K562 (cell line): ENCODE data around the gene MED22. TPM values are rescaled to one million over a fixed set of nuclear protein-coding genes. Genes with fewer than 3 reads are reported as not detected.

Experiments
- AFF4 ChIP-seq: sonication (generic); formaldehyde crosslinking; IDR thresholded peaks from 2 replicates; pipeline ENCODE4 v1.8.0; 2023; ENCODE audit warnings: mild to moderate bottlenecking, missing genetic modification reagents
- CBX2 ChIP-seq: fragments of 200-600 bp; sonication (generic); IDR thresholded peaks from one replicate; pipeline ENCODE4 v1.6.1; 2012; ENCODE audit warnings: mild to moderate bottlenecking, low read length, inconsistent platforms; ENCODE audit not compliant: insufficient read depth, poor library complexity, severe bottlenecking
- CGGBP1 ChIP-seq: fragments of 250-450 bp; sonication (Bioruptor Pico); IDR thresholded peaks from 2 replicates; pipeline ENCODE4 v1.9.0; 2021; ENCODE audit warnings: mild to moderate bottlenecking
- CHD4 ChIP-seq: fragments of 200-600 bp; sonication (generic); IDR thresholded peaks from 3 replicates; pipeline ENCODE4 v1.6.1; 2012; ENCODE audit warnings: low read depth, mild to moderate bottlenecking, mixed read lengths, low read length, inconsistent platforms; ENCODE audit not compliant: insufficient read depth, insufficient replicate concordance, poor library complexity, severe bottlenecking
- FOXJ3 ChIP-seq: sonication (generic); formaldehyde crosslinking; IDR thresholded peaks from 2 replicates; pipeline ENCODE4 v1.4.0; 2020; ENCODE audit warnings: mild to moderate bottlenecking, missing genetic modification reagents
- HDAC1 ChIP-seq, 2 experiments: fragments of 450-650 bp; IDR thresholded peaks; 2 replicates each; pipeline ENCODE4 v1.6.1; 2016 to 2017; ENCODE audit warnings: inconsistent platforms in 1 of 2, mild to moderate bottlenecking in 1 of 2, moderate library complexity in 1 of 2
- ID3 ChIP-seq, 2 experiments: fragments of 250-450 bp in 1 of 2; fragments of 450-650 bp in 1 of 2; sonication (Bioruptor Pico) in 1 of 2; IDR thresholded peaks; 2 replicates each; pipeline versions ENCODE4 v1.6.1 to v1.8.0; 2016 to 2021; ENCODE audit warnings: mild to moderate bottlenecking in 2 of 2, moderate library complexity in 2 of 2, missing compliant biosample characterization in 1 of 2, missing genetic modification characterization in 1 of 2
- KDM5B ChIP-seq: fragments of 200-600 bp; sonication (generic); IDR thresholded peaks from 2 replicates; pipeline ENCODE4 v1.6.1; 2012; ENCODE audit warnings: low read depth, mild to moderate bottlenecking, moderate library complexity, low read length, control low read depth, inconsistent platforms; ENCODE audit not compliant: insufficient replicate concordance
- MTA2 ChIP-seq: fragments of 450-650 bp; IDR thresholded peaks from 2 replicates; pipeline ENCODE4 v1.6.1; 2016; ENCODE audit warnings: low read depth
- MTA3 ChIP-seq: fragments of 450-650 bp; formaldehyde crosslinking; IDR thresholded peaks from 2 replicates; pipeline ENCODE4 v1.6.1; 2017; ENCODE audit warnings: mild to moderate bottlenecking, borderline replicate concordance
- MXI1 ChIP-seq: IDR thresholded peaks from 2 replicates; pipeline ENCODE4 v1.6.1; 2011; ENCODE audit warnings: low read depth, mild to moderate bottlenecking, improper control_type of control experiment, low read length
- NFIC ChIP-seq: fragments of 450-650 bp; IDR thresholded peaks from 2 replicates; pipeline ENCODE4 v1.6.1; 2017; ENCODE audit warnings: mild to moderate bottlenecking, inconsistent platforms
- NR3C1 ChIP-seq: sonication (generic); formaldehyde crosslinking; IDR thresholded peaks from 2 replicates; pipeline ENCODE4 v1.8.1; 2022; ENCODE audit warnings: missing genetic modification reagents
- NR4A1 ChIP-seq, 2 experiments: fragments of 250-450 bp in 1 of 2; fragments of 450-650 bp in 1 of 2; sonication (Bioruptor Pico) in 1 of 2; IDR thresholded peaks; 2 replicates each; pipeline versions ENCODE4 v1.4.0 to v1.6.1; 2016 to 2020; ENCODE audit warnings: mild to moderate bottlenecking in 2 of 2, missing compliant biosample characterization in 1 of 2, missing genetic modification characterization in 1 of 2, moderate library complexity in 1 of 2
- PHF20 ChIP-seq: fragments of 450-650 bp; IDR thresholded peaks from 2 replicates; pipeline ENCODE4 v1.6.1; 2018; ENCODE audit not compliant: partially characterized antibody
- PTBP1 ChIP-seq: fragments of 200-400 bp; formaldehyde crosslinking; IDR thresholded peaks from 2 replicates; pipeline ENCODE4 v1.6.1; 2017; ENCODE audit warnings: low read depth, low read length
- RBFOX2 ChIP-seq: fragments of 200-400 bp; formaldehyde crosslinking; IDR thresholded peaks from 2 replicates; pipeline ENCODE4 v1.6.1; 2017; ENCODE audit warnings: low read depth, mild to moderate bottlenecking, low read length, moderate library complexity
- RBM34 ChIP-seq: fragments of 200-400 bp; formaldehyde crosslinking; IDR thresholded peaks from 2 replicates; pipeline ENCODE4 v1.6.1; 2018; ENCODE audit warnings: low read length, borderline replicate concordance; ENCODE audit not compliant: insufficient read depth
- TBL1XR1 ChIP-seq, 2 experiments: IDR thresholded peaks; 2 replicates each; pipeline ENCODE4 v1.6.1; 2012; ENCODE audit warnings: improper control_type of control experiment in 2 of 2, low read length in 2 of 2, mild to moderate bottlenecking in 1 of 2
- ZNF639 ChIP-seq, 2 experiments: fragments of 200-800 bp in 1 of 2; sonication (Bioruptor generic) in 1 of 2; sonication (generic) in 1 of 2; formaldehyde crosslinking in 1 of 2; IDR thresholded peaks in 1 of 2; conservative IDR thresholded peaks in 1 of 2; 2 replicates each; pipeline versions ENCODE4 v1.5.0 to v1.6.1; 2016 to 2020; ENCODE audit warnings: missing compliant biosample characterization in 1 of 2, missing genetic modification characterization in 1 of 2, missing genetic modification reagents in 1 of 2
- polyA plus RNA-seq, 8 experiments: library from polyadenylated mRNA; depleted of rRNA in 4 of 8; stranded (reverse) in 5 of 8; unstranded in 3 of 8; fragments of >200 nt; fragmentation: Nextera tagmentation in 2 of 8; fragmentation: Illumina TruSeq in 1 of 8; extraction: Ambion mirVana in 2 of 8; extraction: Trizol in 1 of 8; gene quantifications; 2 replicates each; pipeline versions ENCODE4 v1.2.1 to v1.2.3, GENCODE V29; 2011 to 2014; ENCODE audit warnings: inconsistent platforms in 1 of 8, missing spikeins in 1 of 8
- total RNA-seq, 7 experiments: library from RNA; depleted of rRNA in 6 of 7; stranded (reverse); fragments of >200 nt in 6 of 7; fragmentation: Illumina TruSeq in 2 of 7; extraction: Trizol in 2 of 7; gene quantifications; 2 replicates each; pipeline versions ENCODE4 v1.2.1 to v1.2.3, GENCODE V29; 2011 to 2021; ENCODE audit warnings: low replicate concordance in 1 of 7

Gene MED22
- total and polyA plus RNA-seq, 9 of the 15 experiments (the other 6 are each of a cell fraction or from before 2014, with no cell fraction given): 0.73 to 35.6 (median 22.3) TPM

GRCh38 chr9:133351908-133352634 lies 4.1 kb upstream of the MED22 start (continued):
- TF ChIP-seq RBM34: no peak
- no peak for TF ChIP-seq MTA2
- TF ChIP-seq PTBP1: no peak
- TF ChIP-seq NFIC: peak; percentile 6; the same call in 1 of the 2 replicates
- no peak for TF ChIP-seq CHD4
- no peak for TF ChIP-seq PHF20
- no peak for TF ChIP-seq CBX2
- TF ChIP-seq FOXJ3 (CRISPR knock-in tag): no peak
- no peak for TF ChIP-seq TBL1XR1 (IDR thresholded peaks at IDR 0.05; ENCODE audit: low read length in 2 of 2)
- TF ChIP-seq NR3C1: no peak
- TF ChIP-seq ZNF639 (CRISPR knock-in tag; conservative IDR thresholded peaks at IDR 0.05 in 1 of 2, IDR thresholded peaks at IDR 0.05 in 1 of 2): no peak
- peak; percentile 44 for TF ChIP-seq KDM5B
- peak; percentile 89 for TF ChIP-seq AFF4
- no peak for TF ChIP-seq CGGBP1 (CRISPR knock-in tag)
- TF ChIP-seq HDAC1 (IDR thresholded peaks at IDR 0.05): no peak
- TF ChIP-seq RBFOX2: peak; percentile 65
- peak; percentile 57; the same call in 1 of the 2 replicates for TF ChIP-seq MTA3
- TF ChIP-seq NR4A1 (CRISPR knock-in tag; IDR thresholded peaks at IDR 0.05): no peak
- TF ChIP-seq NR4A1 (tag; IDR thresholded peaks at IDR 0.05): no peak
- no peak for TF ChIP-seq MXI1
- no peak for TF ChIP-seq ID3 (CRISPR knock-in tag; IDR thresholded peaks at IDR 0.05)
- no peak for TF ChIP-seq ID3 (tag; IDR thresholded peaks at IDR 0.05)
